OCI-LY3 (cell line): Measurements from ENCODE around the gene RBM20.
A peak's percentile ranks its signal among the peaks of the same experiment; 100 is the strongest.

Source experiments
- H2AFZ ChIP-seq: fragments of 200-600, 300-600 bp; shearing (Covaris generic); 2 replicates; pipeline ENCODE4 v1.6.0; 2014; ENCODE audit warnings: antibody characterized with exemption, low read depth, low read length
- H3K27ac ChIP-seq: fragments of 200-600, 300-600 bp; sonication (generic); 2 replicates; pipeline ENCODE4 v1.5.1; 2014; ENCODE audit warnings: mild to moderate bottlenecking, low read length, moderate library complexity, mixed read lengths
- H3K27me3 ChIP-seq: fragments of 200-600, 300-600 bp; sonication (generic); 2 replicates; pipeline ENCODE4 v1.6.1; 2014; ENCODE audit warnings: low read depth, low read length, mixed read lengths
- H3K36me3 ChIP-seq: fragments of 200-600, 300-600 bp; sonication (generic); replicated peaks from 2 replicates; pipeline ENCODE3; 2014; ENCODE audit warnings: low read depth, low read length, mixed read lengths
- H3K4me1 ChIP-seq: fragments of 300-600, 200-600 bp; sonication (generic); 2 replicates; pipeline ENCODE4 v1.6.1; 2014; ENCODE audit warnings: low read length, mixed read lengths
- H3K4me2 ChIP-seq: fragments of 200-600, 300-600 bp; sonication (generic); 2 replicates; pipeline ENCODE4 v1.6.1; 2014; ENCODE audit warnings: low read length, mixed read lengths
- H3K4me3 ChIP-seq: fragments of 300-600, 200-600 bp; sonication (generic); 2 replicates; pipeline ENCODE4 v1.5.1; 2014; ENCODE audit warnings: antibody characterized with exemption, mild to moderate bottlenecking, low read length, moderate library complexity
- H3K79me2 ChIP-seq: fragments of 300-600, 200-600 bp; shearing (Covaris generic); 2 replicates; pipeline ENCODE4 v1.6.1; 2014; ENCODE audit warnings: mild to moderate bottlenecking, low read length, mixed read lengths
- H3K9ac ChIP-seq: fragments of 300-600, 200-600 bp; shearing (Covaris generic); 2 replicates; pipeline ENCODE4 v1.6.0; 2014; ENCODE audit warnings: mild to moderate bottlenecking, low read length, moderate library complexity
- H3K9me3 ChIP-seq: fragments of 200-600, 300-600 bp; shearing (Covaris generic); 2 replicates; pipeline ENCODE4 v1.6.1; 2014; ENCODE audit warnings: low read length, mixed read lengths; ENCODE audit not compliant: insufficient read depth
- H4K20me1 ChIP-seq: fragments of 200-600, 300-600 bp; sonication (generic); 2 replicates; pipeline ENCODE4 v1.6.1; 2016; ENCODE audit warnings: low read length, mixed read lengths; ENCODE audit not compliant: insufficient read depth
- EZH2phosphoT487 ChIP-seq: fragments of 200-600 bp; shearing (Covaris generic); IDR thresholded peaks from 2 replicates; pipeline ENCODE4 v1.6.1; 2018; ENCODE audit warnings: antibody characterized with exemption, mixed run types, low read depth
- TF ChIP-seq, protein P1 (sequence below): fragments of 200-600, 300-600 bp; sonication (generic); IDR thresholded peaks from 2 replicates; pipeline ENCODE4 v1.5.1; 2014; ENCODE audit warnings: antibody characterized with exemption, low read length, low read depth

The RBM20 gene

DNA sequence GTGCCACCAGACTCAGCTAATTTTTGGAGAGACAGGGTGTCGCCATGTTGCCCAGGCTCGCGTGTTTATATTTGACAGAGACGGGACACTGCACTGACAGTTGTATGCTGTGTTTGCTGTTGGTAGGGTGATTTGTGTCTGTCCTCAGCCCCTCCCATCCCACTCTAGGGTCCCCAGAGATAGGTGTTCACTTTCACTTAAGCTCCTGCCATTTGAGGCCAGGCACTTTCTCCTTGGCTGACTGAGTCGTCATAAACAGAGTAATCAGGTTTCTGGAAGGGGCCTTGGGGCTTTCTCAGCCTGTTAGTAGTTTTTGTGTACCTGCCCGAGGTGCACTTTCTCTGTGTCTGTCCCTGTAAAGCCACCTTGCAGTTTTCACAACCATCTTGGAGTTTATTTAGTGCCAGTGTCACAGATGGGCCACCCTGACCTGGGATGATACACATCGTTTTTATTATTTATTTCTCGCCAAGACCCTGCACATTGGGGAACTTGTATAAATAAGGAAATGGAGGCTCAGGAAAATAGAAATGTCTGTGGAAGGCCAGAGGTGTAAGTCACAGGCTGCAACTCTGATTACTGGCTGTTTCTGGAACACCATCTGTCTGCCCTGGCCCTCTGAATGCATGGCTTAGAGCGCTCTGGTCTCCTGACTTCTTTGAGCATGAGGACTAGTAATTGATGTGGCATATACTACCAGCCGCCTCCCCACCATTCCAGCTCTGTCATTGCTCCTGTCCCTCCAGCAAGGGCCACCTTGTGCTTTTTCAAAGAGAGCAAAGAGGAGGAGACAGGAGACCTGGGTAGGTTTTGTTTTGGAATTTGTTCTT lies 145.7 kb downstream of the RBM20 start:
- Histone ChIP-seq H3K9ac (no peak overlapping the region), H3K27me3 (no peaks in the 10 kb centered on the region), H3K4me3 (no peak overlapping the region), H3K4me2 (no peak overlapping the region), H3K27ac (no peak overlapping the region), H3K36me3 (no peaks in the 10 kb centered on the region), H3K4me1 (peaks cover 10% of the 10 kb centered on the region), H3K79me2 (no peaks in the 10 kb centered on the region), H2AFZ (no peak overlapping the region), H3K9me3 (no peaks in the 10 kb centered on the region), H4K20me1 (no peaks in the 10 kb centered on the region)
- no peak for TF ChIP-seq EZH2phosphoT487
- TF ChIP-seq, protein P1, sequence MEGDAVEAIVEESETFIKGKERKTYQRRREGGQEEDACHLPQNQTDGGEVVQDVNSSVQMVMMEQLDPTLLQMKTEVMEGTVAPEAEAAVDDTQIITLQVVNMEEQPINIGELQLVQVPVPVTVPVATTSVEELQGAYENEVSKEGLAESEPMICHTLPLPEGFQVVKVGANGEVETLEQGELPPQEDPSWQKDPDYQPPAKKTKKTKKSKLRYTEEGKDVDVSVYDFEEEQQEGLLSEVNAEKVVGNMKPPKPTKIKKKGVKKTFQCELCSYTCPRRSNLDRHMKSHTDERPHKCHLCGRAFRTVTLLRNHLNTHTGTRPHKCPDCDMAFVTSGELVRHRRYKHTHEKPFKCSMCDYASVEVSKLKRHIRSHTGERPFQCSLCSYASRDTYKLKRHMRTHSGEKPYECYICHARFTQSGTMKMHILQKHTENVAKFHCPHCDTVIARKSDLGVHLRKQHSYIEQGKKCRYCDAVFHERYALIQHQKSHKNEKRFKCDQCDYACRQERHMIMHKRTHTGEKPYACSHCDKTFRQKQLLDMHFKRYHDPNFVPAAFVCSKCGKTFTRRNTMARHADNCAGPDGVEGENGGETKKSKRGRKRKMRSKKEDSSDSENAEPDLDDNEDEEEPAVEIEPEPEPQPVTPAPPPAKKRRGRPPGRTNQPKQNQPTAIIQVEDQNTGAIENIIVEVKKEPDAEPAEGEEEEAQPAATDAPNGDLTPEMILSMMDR, result no peak

- Histone ChIP-seq H3K27ac (no peak overlapping the region), H3K36me3 (no peaks in the 10 kb centered on the region), H3K9ac (no peak overlapping the region), H3K27me3 (no peaks in the 10 kb centered on the region), H3K79me2 (no peaks in the 10 kb centered on the region), H3K4me1 (peaks cover 10% of the 10 kb centered on the region), H2AFZ (no peak overlapping the region), H3K4me2 (no peak overlapping the region), H4K20me1 (no peaks in the 10 kb centered on the region), H3K9me3 (no peaks in the 10 kb centered on the region), H3K4me3 (no peak overlapping the region)
- no peak for TF ChIP-seq EZH2phosphoT487
- TF ChIP-seq, protein P1, result no peak
Observed at GRCh38 chr10:110790913-110791506, 146.9 kb downstream of the RBM20 start.

GRCh38 chr10:110791541-110792073 lies 147.5 kb downstream of the RBM20 start:
- Histone ChIP-seq H3K4me2 (no peak overlapping the region), H3K4me1 (peaks cover 10% of the 10 kb centered on the region), H3K9me3 (no peaks in the 10 kb centered on the region), H2AFZ (no peak overlapping the region), H3K79me2 (no peaks in the 10 kb centered on the region), H3K27me3 (no peaks in the 10 kb centered on the region), H3K36me3 (no peaks in the 10 kb centered on the region), H3K4me3 (no peak overlapping the region), H4K20me1 (no peaks in the 10 kb centered on the region), H3K27ac (no peak overlapping the region), H3K9ac (no peak overlapping the region)
- TF ChIP-seq EZH2phosphoT487, result no peak
- TF ChIP-seq, protein P1, result no peak

DNA sequence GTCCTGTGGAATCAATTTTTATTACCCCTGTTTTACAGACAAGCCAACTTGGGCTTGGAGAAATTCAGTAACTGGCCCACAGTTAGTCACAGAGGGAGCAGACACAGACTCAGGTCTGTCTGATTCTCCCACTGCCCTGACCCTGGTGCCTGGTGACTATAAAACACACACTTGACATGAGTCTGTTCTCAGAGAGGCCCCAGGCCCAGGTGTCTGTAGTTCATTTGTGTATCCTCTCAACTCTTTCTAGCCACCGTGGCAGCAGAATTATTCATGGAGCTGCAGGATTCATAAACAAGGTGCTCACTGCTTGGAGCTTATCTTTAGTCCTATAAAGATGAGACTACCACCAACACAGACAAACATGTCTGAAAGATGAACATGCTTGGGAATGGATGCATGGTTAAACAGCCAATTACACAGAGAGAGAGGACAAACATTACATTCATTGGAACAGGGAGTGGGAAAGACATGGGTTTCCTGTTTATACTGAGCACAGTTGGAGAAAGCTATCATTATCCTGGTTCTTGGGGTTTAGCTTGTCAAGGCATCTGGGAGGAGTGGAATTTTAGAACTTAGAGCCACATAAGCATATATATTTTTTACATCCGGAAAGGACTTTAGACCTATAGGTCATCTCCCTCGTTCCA lies 148.5 kb downstream of the RBM20 start:
- Histone ChIP-seq H3K27me3 (no peaks in the 10 kb centered on the region), H3K27ac (no peak overlapping the region), H4K20me1 (no peaks in the 10 kb centered on the region), H3K79me2 (no peaks in the 10 kb centered on the region), H3K9me3 (no peaks in the 10 kb centered on the region), H3K4me3 (peak overlapping the region; percentile 46), H3K4me1 (peaks cover 10% of the 10 kb centered on the region), H3K4me2 (peak overlapping the region; percentile 61), H3K9ac (no peak overlapping the region), H3K36me3 (no peaks in the 10 kb centered on the region), H2AFZ (peak overlapping the region; percentile 84; the same call in 1 of the 2 replicates)
- TF ChIP-seq, protein P1, result no peak
- TF ChIP-seq EZH2phosphoT487, result no peak
